Calu3 (cell line): ENCODE measurements around the gene ITGA11. TPM values are rescaled to one million over a fixed set of nuclear protein-coding genes. Genes with fewer than 3 reads are reported as not detected.

Source experiments
- BruUV-seq: library from RNA; stranded (reverse); fragments of 400-500 nt; replicated peaks from 2 replicates; lab custom pipeline; 2021; lab: Mats Ljungman, UMichigan
- CTCF ChIA-PET: fragments of 300-600 bp; sonication (Branson Sonifier 250); formaldehyde crosslinking; loops from one replicate; lab custom pipeline; 2022; ENCODE audit warnings: antibody characterized with exemption; lab: Charles Lee
- DNase-seq: peaks from one replicate; pipeline ENCODE4 v3.0.0; 2022
- H3K27ac Mint-ChIP-seq: one replicate; pipeline ENCODE4 v1.8.0; 2022; ENCODE audit warnings: mixed read lengths; ENCODE audit not compliant: unreplicated experiment
- H3K27me3 Mint-ChIP-seq: one replicate; pipeline ENCODE4 v1.8.0; 2022; ENCODE audit warnings: mixed read lengths; ENCODE audit not compliant: unreplicated experiment
- H3K36me3 Mint-ChIP-seq: one replicate; pipeline ENCODE4 v1.8.0; 2022; ENCODE audit warnings: mild to moderate bottlenecking, moderate library complexity, mixed read lengths; ENCODE audit not compliant: insufficient read depth, unreplicated experiment
- H3K4me1 Mint-ChIP-seq: one replicate; pipeline ENCODE4 v1.8.0; 2022; ENCODE audit warnings: mild to moderate bottlenecking, low read depth, mixed read lengths; ENCODE audit not compliant: unreplicated experiment
- H3K4me3 Mint-ChIP-seq: one replicate; pipeline ENCODE4 v1.8.0; 2022; ENCODE audit warnings: mild to moderate bottlenecking, low read depth, moderate library complexity, mixed read lengths; ENCODE audit not compliant: unreplicated experiment
- H3K9me3 Mint-ChIP-seq: one replicate; pipeline ENCODE4 v1.8.0; 2022; ENCODE audit warnings: low read depth, mixed read lengths; ENCODE audit not compliant: unreplicated experiment
- intact Hi-C: fragments of 100-400 bp; cut with micrococcal nuclease; formaldehyde crosslinking; loops from one replicate; pipeline ENCODE4 v1.10.0; 2022; ENCODE audit not compliant: unreplicated experiment
- total RNA-seq: library from RNA; stranded (reverse); gene quantifications from 2 replicates; pipeline ENCODE4 v1.2.3, GENCODE V29; 2022
- TF ChIP-seq, protein P1 (sequence below): fragments of 200-600 bp; IDR thresholded peaks from one replicate; pipeline ENCODE4 v1.8.0; 2022; ENCODE audit warnings: antibody characterized with exemption; ENCODE audit not compliant: unreplicated experiment

Gene ITGA11
- total RNA-seq, 1 experiment from 2014 or later = not detected

DNA sequence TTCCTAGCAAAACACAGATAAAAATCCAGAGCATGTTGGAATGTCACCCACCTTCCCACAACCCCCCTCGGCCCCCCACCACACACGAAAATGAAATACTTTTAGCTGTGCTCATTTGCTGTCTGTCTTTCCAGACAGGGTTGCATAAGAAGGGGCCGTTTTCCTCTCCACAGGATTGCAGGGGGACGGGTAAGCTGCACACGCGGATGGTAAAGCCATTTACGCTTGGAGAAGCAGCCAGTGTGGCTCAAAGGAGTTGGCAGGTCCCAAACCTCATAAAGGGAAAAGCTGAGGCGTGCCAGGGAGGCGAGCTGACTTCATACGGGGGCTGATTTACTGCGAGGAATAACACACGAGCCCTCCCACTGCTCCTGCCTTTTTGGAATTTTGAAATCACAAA, 47.4 kb upstream of the ITGA11 start:
- CTCF ChIA-PET = no interaction called here
- Mint-ChIP-seq H3K27ac (no peak overlapping the region), H3K36me3 (no peaks in the 10 kb centered on the region), H3K4me1 (no peaks in the 10 kb centered on the region), H3K9me3 (no peaks in the 10 kb centered on the region), H3K27me3 (peaks cover 100% of the 10 kb centered on the region), H3K4me3 (no peak overlapping the region)
- no TSS peak for BruUV-seq
- intact Hi-C loops = no loop called here
- DNase-seq = no peak
- TF ChIP-seq, protein P1, sequence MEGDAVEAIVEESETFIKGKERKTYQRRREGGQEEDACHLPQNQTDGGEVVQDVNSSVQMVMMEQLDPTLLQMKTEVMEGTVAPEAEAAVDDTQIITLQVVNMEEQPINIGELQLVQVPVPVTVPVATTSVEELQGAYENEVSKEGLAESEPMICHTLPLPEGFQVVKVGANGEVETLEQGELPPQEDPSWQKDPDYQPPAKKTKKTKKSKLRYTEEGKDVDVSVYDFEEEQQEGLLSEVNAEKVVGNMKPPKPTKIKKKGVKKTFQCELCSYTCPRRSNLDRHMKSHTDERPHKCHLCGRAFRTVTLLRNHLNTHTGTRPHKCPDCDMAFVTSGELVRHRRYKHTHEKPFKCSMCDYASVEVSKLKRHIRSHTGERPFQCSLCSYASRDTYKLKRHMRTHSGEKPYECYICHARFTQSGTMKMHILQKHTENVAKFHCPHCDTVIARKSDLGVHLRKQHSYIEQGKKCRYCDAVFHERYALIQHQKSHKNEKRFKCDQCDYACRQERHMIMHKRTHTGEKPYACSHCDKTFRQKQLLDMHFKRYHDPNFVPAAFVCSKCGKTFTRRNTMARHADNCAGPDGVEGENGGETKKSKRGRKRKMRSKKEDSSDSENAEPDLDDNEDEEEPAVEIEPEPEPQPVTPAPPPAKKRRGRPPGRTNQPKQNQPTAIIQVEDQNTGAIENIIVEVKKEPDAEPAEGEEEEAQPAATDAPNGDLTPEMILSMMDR = no peak

DNA sequence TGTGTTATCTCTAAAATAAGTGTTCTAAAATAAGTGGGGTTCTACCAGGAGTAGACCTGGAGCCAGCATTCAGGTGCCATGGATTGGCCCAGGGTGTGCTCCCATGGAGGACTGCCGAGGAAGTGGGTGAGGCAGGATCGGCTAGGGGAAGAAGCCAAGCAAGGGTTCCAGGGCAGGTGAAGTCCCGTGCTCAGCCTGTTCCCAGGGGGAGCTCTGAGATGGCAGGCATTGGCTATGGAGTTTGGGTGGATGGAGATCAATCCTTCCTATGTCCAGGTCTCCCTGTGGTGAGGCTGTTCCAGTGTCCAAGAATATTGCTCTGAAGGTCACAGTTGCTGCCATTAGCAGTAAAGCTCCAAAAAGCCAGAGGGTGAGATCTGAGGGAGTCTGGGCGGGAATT, 46.9 kb upstream of the ITGA11 start:
- no peaks in the 10 kb centered on the region for H3K9me3 Mint-ChIP-seq
- CTCF ChIA-PET = no interaction called here
- no peak overlapping the region for H3K27ac Mint-ChIP-seq
- no TSS peak for BruUV-seq
- DNase-seq = no peak
- intact Hi-C loops = no loop called here
- TF ChIP-seq, protein P1 = no peak
- no peaks in the 10 kb centered on the region for H3K36me3 Mint-ChIP-seq
- H3K4me3 Mint-ChIP-seq = no peak overlapping the region
- peaks cover 100% of the 10 kb centered on the region for H3K27me3 Mint-ChIP-seq
- no peaks in the 10 kb centered on the region for H3K4me1 Mint-ChIP-seq

DNA sequence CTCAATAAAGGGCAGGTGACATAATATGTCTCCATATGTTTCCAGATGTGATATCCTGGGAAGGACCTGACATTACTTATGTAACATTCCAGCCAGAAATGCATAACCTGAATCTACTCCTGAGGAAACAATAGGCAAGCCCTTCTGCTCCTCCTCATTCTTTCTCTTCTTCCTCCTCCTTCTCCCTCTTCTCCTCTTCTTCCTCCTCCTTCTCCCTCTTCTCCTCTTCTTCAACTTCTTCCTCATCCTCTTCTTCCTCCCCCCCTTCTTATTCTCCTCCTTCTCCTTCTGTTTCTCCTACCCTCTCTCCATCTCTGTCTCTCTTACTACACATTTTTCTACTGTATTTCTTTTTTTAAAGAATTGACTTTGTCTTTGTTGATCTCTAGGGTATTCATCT, 43.5 kb upstream of the ITGA11 start:
- Mint-ChIP-seq H3K27me3 (peaks cover 89% of the 10 kb centered on the region), H3K4me3 (no peak overlapping the region), H3K9me3 (no peaks in the 10 kb centered on the region), H3K4me1 (no peaks in the 10 kb centered on the region), H3K27ac (no peak overlapping the region), H3K36me3 (no peaks in the 10 kb centered on the region)
- no peak for DNase-seq
- no TSS peak for BruUV-seq
- intact Hi-C loops = no loop called here
- TF ChIP-seq, protein P1 = no peak
- CTCF ChIA-PET = no interaction called here

DNA sequence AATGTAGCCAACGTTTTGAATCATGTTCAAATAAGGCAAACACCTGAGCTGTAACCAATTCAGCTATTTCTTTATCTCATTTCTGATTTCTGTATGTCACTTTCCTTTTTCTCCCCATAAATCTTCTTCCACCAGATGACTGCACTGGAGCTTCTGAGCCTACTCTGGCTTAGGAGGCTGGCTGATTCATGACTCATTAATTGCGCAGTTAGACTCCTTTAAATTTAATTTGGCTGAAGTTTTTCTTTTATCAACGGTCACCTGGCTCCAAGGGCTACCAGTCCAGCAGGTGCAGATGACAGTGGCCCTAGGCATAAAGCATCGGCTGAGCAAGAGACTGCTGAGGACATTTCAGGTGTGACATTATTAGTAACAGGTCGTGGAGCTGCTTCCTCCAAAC, 39.6 kb upstream of the ITGA11 start:
- H3K27me3 Mint-ChIP-seq = peaks cover 89% of the 10 kb centered on the region
- TF ChIP-seq, protein P1 = no peak
- BruUV-seq = no TSS peak
- no peaks in the 10 kb centered on the region for H3K9me3 Mint-ChIP-seq
- no peak overlapping the region for H3K27ac Mint-ChIP-seq
- no peaks in the 10 kb centered on the region for H3K36me3 Mint-ChIP-seq
- CTCF ChIA-PET = no interaction called here
- H3K4me1 Mint-ChIP-seq = no peaks in the 10 kb centered on the region
- no peak overlapping the region for H3K4me3 Mint-ChIP-seq
- intact Hi-C loops = no loop called here
- no peak for DNase-seq
